AG09309 (cell line): Measurements from ENCODE around the gene CCDC68.

ENCODE experiments used
- DNase-seq: peaks from one replicate; pipeline ENCODE4 v3.0.0-alpha.2; 2010; ENCODE audit warnings: low read depth
- H3K4me3 ChIP-seq: 2 replicates; pipeline ENCODE4 v1.5.1; 2011; ENCODE audit warnings: mild to moderate bottlenecking, low read depth, low read length, moderate library complexity; ENCODE audit not compliant: control insufficient read depth
- TF ChIP-seq, protein P1 (sequence below): IDR thresholded peaks from 2 replicates; pipeline ENCODE4 v1.5.1; 2011; ENCODE audit warnings: mild to moderate bottlenecking, low read depth, low read length, inconsistent platforms; ENCODE audit not compliant: insufficient read depth, control insufficient read depth; ENCODE audit errors: missing control alignments

CCDC68 gene

DNA sequence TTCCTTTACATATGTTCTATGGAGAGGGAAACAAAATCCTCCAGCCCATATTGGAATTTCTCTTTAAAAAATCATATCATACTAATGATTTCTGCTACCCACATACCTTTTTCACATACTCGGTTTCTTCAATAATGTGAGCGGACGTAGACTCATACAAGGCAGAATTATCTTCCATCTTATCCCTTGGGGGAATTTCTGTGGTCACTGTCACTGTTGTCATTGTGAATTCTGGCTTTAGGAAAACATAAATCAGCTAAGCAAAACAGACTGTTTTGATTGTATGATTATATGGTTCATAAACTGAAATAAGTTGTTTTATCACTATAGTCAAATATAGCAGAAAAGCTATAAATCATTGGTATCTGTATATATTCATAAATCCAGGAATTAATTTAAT is 16.7 kb downstream of the CCDC68 start:
- no peak overlapping the region for H3K4me3 ChIP-seq
- TF ChIP-seq, protein P1, sequence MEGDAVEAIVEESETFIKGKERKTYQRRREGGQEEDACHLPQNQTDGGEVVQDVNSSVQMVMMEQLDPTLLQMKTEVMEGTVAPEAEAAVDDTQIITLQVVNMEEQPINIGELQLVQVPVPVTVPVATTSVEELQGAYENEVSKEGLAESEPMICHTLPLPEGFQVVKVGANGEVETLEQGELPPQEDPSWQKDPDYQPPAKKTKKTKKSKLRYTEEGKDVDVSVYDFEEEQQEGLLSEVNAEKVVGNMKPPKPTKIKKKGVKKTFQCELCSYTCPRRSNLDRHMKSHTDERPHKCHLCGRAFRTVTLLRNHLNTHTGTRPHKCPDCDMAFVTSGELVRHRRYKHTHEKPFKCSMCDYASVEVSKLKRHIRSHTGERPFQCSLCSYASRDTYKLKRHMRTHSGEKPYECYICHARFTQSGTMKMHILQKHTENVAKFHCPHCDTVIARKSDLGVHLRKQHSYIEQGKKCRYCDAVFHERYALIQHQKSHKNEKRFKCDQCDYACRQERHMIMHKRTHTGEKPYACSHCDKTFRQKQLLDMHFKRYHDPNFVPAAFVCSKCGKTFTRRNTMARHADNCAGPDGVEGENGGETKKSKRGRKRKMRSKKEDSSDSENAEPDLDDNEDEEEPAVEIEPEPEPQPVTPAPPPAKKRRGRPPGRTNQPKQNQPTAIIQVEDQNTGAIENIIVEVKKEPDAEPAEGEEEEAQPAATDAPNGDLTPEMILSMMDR, result no peak
- DNase-seq, result no peak

DNA sequence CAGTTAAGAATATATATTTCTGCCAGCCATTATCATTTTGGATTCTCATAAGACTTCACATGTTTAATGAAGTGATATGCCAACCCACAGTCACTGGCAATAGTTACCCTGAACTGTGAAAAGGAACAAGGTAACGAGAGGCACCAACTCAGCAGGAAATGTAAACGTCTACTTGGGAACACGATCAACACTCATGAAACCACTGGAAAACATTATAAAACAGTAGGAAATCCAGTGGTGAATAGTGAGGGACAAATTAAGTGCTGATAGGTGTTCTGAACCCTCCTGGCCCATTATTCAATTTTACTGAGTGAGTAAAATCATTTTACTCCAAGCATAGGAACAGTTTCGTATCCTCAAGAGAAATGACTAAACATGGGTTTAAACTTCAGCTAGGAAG is 17.1 kb downstream of the CCDC68 start:
- no peak for DNase-seq
- TF ChIP-seq, protein P1, result no peak
- H3K4me3 ChIP-seq, result no peak overlapping the region

DNA sequence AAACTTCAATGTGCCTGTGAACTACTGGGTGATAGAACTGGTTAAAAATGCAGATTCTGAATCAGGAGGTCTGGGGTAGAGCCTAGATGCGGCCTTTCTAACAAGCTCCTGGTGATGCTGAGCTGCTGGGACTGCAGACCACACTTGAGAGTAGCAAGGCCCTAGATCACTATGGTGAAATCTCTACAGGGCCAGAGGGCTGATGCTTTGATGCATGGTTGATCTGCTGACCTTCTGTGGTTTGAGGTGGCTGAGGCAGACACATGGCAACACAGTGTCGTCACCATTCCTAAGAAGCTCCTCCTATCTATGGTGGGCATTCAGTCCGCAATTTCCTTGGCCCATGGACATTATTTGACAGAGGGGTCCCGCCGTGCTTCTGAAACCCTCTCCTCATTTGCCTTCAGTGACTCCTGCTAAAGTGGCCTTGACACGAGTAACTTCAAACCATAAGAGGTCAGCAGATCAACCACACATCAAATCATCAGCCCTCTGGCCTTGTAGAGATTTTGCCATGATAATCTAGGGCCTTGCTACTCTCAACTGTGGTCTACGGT is 19.8 kb downstream of the CCDC68 start:
- H3K4me3 ChIP-seq, result no peak overlapping the region
- DNase-seq, result no peak
- TF ChIP-seq, protein P1, result no peak

DNA sequence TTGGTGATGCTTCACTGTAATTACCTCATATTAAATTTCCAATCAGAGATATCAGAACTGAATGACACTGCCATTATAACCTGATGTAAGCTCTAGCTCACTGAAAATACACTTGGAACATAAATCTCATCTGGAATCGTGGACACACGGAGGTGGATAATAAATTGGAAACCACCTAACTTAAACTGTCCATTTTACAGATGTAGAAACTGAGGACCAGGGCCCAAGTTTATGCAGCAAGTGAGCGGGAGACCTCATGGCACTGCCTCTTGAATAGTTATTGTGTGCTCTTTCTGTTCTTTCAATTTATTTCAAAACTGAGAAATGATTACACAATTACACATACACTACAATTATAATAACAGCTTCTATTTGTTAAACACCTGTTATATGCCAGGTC is 20.8 kb downstream of the CCDC68 start:
- TF ChIP-seq, protein P1, result no peak
- no peak for DNase-seq
- H3K4me3 ChIP-seq, result no peak overlapping the region

DNA sequence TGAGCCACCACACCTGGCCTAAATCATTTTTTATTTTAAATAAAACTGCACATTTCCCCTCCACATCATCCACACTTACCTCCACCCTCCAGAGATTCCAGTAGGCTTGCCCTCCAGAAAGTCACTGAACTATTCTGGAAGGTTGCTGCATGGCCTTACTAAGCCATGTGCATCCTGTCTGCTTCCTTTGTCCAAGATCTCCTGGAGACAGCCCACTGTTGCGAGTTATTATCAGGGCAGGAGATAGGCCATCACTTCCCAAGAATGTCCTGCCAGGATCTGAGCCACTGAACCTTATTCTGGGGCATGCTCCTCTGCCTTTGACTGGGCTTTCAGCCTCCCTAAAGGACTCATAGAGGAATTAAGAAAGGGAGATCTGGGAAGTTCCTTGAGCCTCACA is 26.8 kb downstream of the CCDC68 start:
- H3K4me3 ChIP-seq, result no peak overlapping the region
- DNase-seq, result no peak
- TF ChIP-seq, protein P1, result no peak

DNA sequence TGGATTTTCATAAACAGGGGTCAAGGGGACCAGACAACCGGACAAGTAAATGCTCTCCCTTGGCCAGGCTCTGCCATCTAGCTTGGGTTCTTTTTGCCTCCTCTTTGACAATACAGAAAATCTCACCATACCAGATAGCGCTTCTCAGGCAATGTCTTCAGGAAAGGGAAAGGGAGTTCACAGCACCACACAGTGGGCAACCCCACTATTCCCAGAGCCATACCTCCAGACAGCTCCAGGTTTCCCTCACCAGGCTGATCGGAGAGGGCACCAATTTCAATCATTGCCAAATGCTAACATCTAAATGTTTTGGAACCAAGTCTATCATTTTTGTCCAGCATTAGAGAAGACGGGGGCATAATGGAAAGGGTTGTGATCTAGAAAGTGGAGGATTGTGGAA is 28.1 kb downstream of the CCDC68 start:
- H3K4me3 ChIP-seq, result no peak overlapping the region
- no peak for DNase-seq
- TF ChIP-seq, protein P1, result no peak

DNA sequence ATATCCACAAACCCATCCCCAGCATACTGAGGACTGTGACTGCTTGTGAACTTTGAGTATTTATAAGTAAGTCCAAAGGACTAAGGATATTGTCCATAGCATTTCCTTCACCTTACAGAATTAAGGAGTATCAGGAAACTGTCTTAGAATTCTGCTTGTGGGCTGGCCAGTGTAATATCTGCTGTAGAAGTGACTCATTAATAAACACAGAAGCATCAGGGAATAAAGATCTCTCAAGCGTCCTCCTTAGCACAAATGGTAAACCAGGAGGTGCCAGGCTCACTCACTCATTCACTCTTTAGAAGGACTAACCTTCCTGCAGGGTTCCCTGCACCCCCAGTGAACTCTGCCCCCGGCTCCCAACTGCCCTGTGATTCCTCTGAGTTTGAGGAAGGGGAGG is 31.0 kb downstream of the CCDC68 start:
- DNase-seq, result no peak
- no peak overlapping the region for H3K4me3 ChIP-seq
- TF ChIP-seq, protein P1, result no peak
